WERI-Rb-1 (cell line): ENCODE measurements around the gene MYRIP.

Experiments used
- DNase-seq: peaks from one replicate; pipeline ENCODE4 v3.0.0-alpha.2; 2020
- H3K27ac ChIP-seq: fragments of 250-450 bp; sonication (Bioruptor Pico); 2 replicates; pipeline ENCODE4 v1.5.1; 2020; ENCODE audit warnings: mild to moderate bottlenecking, moderate library complexity
- H3K27me3 ChIP-seq: fragments of 250-450 bp; sonication (Bioruptor Pico); 2 replicates; pipeline ENCODE4 v1.5.1; 2021; ENCODE audit warnings: mild to moderate bottlenecking, low read depth, moderate library complexity; ENCODE audit not compliant: insufficient read depth, severe bottlenecking
- H3K36me3 ChIP-seq: fragments of 250-450 bp; sonication (Bioruptor Pico); 2 replicates; pipeline ENCODE4 v1.5.1; 2020; ENCODE audit warnings: mild to moderate bottlenecking, moderate library complexity
- H3K4me3 ChIP-seq: 2 replicates; pipeline ENCODE4 v1.5.1; 2011; ENCODE audit warnings: low read depth, mild to moderate bottlenecking, control low read depth, low read length
- H3K9me3 ChIP-seq: fragments of 250-450 bp; sonication (Bioruptor Pico); 2 replicates; pipeline ENCODE4 v1.5.1; 2021; ENCODE audit warnings: mild to moderate bottlenecking, moderate library complexity; ENCODE audit not compliant: severe bottlenecking
- TF ChIP-seq, protein P1 (sequence below): IDR thresholded peaks from 2 replicates; pipeline ENCODE4 v1.5.1; 2011; ENCODE audit warnings: low read depth, mild to moderate bottlenecking, control low read depth, inconsistent platforms, low read length

MYRIP gene

DNA sequence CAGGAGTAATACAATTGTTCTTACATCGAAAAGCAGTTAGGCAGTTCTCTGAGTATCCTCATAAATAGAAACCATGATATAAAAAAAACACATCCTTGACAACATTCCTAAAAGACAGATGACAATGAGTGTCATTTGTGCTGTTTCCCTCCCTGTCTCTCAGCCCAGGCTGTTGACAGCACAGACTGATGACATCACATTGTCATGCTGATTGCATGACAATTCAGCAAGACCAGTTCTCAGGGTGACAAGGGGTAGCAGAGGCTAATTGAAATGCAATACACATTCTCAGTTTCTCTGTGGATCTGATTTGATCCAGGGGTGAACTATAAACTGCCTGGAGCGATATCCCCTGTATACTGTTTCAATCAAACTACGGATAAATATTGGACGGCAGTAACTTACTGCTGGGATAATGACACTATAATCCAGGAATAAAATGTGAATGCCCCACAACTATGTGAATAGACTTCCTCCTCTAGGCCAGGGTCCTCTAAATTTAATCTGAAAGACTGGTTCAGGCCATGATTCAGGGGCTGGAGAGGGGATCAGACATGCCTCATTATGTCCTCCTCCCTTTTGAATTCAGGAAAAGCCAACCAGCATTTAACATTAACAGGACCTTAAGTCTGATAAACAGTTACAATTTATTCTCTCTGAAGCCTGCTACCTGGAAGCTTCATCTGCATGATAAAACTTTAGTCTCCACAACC is 483.4 kb downstream of the MYRIP start:
- TF ChIP-seq, protein P1, sequence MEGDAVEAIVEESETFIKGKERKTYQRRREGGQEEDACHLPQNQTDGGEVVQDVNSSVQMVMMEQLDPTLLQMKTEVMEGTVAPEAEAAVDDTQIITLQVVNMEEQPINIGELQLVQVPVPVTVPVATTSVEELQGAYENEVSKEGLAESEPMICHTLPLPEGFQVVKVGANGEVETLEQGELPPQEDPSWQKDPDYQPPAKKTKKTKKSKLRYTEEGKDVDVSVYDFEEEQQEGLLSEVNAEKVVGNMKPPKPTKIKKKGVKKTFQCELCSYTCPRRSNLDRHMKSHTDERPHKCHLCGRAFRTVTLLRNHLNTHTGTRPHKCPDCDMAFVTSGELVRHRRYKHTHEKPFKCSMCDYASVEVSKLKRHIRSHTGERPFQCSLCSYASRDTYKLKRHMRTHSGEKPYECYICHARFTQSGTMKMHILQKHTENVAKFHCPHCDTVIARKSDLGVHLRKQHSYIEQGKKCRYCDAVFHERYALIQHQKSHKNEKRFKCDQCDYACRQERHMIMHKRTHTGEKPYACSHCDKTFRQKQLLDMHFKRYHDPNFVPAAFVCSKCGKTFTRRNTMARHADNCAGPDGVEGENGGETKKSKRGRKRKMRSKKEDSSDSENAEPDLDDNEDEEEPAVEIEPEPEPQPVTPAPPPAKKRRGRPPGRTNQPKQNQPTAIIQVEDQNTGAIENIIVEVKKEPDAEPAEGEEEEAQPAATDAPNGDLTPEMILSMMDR = no peak
- Histone ChIP-seq H3K27ac (no peak overlapping the region), H3K36me3 (no peaks in the 10 kb centered on the region), H3K4me3 (no peak overlapping the region), H3K9me3 (no peaks in the 10 kb centered on the region), H3K27me3 (no peaks in the 10 kb centered on the region)
- no peak for DNase-seq

DNA sequence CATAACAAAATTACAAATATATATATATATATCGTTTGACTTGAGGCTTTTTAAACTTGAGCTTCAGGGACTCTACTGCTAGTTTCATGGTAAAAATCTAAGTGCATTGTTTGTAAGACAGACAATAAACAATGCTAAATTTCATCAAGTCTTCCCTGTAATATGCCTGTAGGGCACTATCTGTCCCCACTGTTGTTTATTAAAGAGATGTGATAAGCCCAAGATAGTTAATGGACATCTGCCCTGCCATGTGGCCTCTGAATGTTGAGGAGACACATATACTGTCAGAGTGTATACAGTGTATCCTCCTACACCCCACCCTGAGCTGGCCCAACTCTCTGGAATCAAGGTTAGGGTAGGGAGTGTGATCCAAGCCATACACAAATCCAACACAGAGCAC is 485.0 kb downstream of the MYRIP start:
- Histone ChIP-seq H3K27ac (no peak overlapping the region), H3K4me3 (no peak overlapping the region), H3K9me3 (no peaks in the 10 kb centered on the region), H3K36me3 (no peaks in the 10 kb centered on the region), H3K27me3 (no peaks in the 10 kb centered on the region)
- DNase-seq = no peak
- TF ChIP-seq, protein P1 = no peak

DNA sequence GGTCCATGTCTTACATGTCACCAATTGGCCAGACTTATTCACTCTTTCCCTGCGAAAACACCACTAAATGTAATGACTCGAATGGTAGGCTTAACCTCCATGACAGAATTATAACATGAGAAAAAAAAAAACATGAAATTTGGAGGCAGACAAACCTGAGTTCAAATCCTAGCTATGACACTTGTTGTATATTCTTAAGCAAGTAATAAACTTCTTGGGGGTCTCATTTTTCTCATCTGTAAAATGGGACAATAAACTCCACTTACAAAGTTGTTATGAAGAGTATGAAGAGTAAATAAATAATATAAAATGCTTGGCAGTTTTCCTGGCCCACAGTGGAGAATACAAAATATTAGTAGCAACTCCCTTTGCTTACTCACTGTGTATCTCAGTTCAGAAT is 488.7 kb downstream of the MYRIP start:
- Histone ChIP-seq H3K27me3 (no peaks in the 10 kb centered on the region), H3K4me3 (no peak overlapping the region), H3K9me3 (no peaks in the 10 kb centered on the region), H3K36me3 (no peaks in the 10 kb centered on the region), H3K27ac (no peak overlapping the region)
- TF ChIP-seq, protein P1 = no peak
- no peak for DNase-seq

GRCh38 chr3:40299130-40299720 is 489.8 kb downstream of the MYRIP start:
- Histone ChIP-seq H3K9me3 (no peaks in the 10 kb centered on the region), H3K36me3 (no peaks in the 10 kb centered on the region), H3K27me3 (no peaks in the 10 kb centered on the region), H3K4me3 (no peak overlapping the region), H3K27ac (no peak overlapping the region)
- TF ChIP-seq, protein P1 = no peak
- DNase-seq = no peak

DNA sequence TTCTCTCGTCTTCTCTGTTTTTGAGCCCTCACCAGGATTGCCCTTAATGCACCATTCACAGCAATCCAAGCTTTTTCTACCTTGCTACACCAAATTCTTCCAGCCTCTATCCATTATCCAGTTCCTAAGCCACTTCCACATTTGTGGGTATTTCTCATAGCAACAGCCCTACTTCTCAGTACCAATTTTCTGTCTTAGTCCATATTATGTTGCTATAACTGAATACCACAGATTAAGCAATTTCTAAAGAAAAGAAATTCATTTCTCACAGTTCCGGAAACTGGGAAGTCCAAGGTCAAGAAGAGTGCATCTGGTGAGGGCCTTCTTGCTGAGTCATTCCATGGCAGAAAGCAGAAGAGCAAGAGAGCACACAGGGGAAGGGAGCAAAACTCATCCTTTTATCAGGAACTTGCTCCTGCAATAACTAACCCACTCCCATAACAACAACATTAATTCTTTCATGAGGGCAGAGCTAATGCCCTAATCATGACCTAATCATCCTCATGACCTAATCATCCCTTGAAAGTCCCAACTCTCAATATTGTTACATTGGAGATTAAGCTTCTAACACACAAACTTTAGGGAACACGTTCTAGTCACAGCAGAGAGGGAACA is 490.4 kb downstream of the MYRIP start:
- no peak for DNase-seq
- TF ChIP-seq, protein P1 = no peak
- Histone ChIP-seq H3K27me3 (no peaks in the 10 kb centered on the region), H3K9me3 (no peaks in the 10 kb centered on the region), H3K4me3 (no peak overlapping the region), H3K27ac (no peak overlapping the region), H3K36me3 (no peaks in the 10 kb centered on the region)
